ENCODE measurements around the gene RPL15.
A peak's percentile ranks its signal among the peaks of the same experiment; 100 is the strongest.
"Not testable (repeated sequence)": the region's sequence is repeated elsewhere in the genome, so short reads cannot be mapped to it uniquely, and the experiment has no call there.

The RPL15 gene

DNA sequence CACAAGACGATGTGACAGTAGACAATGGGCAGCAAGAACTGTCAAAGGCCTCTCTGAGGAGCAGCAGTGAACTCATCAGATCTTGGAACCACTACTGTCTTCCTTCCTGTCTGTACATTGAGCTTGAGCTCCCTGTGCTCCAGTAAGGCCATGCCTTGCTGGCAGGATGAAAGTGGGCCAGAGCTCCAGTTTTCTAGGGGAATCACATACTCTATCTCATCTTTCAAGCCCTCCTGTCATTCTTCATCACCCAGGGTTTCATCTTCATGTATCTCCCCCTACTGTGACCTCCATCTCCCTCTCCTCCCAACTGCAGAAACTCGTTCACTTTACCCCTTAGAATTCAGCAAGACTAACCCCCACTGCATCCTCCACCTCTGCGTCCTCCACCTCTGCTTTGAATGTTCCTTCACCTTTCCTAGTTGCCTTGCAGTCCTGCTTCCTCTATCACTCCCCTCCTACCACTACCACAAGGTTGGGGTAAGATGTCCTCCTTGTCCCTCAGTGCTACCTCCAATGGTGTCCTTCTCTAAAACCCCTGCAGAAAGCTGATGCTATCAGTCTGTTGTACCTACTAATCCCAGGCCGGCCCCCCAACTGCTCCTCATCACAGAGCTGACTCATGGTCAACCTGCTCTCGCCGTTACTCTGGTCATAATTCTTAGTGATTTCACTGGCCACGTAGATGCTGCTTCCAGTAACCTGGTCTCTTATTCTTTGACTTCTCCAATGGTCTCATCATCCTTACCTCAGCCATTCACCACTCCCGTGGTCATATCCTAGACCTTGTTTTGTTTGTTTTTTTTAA, 22.5 kb upstream of the RPL15 start:
- no peak for DNase-seq

DNA sequence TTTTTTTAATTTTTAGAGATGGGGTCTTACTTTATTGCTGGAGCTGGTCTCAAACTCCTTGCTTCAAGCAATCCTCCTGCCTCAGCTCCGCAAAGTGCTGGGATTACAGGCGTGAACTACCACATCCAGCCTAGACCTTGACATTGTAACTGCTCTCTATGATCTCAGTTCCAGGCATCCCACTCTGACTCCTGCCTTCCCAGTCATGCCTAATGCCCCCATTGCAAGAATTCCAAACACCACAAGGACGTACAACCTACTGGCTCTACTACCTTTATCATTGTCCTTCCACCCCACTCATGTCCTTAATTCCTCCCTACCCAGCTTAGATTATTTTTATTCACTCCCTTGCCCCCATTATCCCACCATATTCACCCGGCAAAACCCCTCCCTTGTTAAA, 21.8 kb upstream of the RPL15 start:
- DNase-seq: no peak

DNA sequence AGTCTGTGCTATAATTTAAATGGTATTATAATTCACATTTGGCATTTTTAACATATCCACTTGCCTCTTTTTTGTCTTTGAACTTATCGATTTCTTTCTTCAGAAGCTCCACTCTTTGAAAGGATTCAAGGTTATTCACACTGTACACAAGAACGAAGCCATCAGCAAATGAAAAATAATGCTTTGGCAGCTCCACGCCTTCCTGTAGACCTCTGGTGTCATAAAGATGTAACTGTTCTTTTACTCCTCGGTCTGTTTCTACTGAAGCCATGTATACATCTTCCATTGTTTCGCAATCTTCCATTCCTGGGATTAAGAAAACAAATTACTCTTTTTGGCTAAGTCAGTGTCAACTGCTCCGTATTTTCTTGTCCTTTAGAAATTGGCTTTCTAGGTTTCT, 16.2 kb upstream of the RPL15 start:
- no peak for DNase-seq

DNA sequence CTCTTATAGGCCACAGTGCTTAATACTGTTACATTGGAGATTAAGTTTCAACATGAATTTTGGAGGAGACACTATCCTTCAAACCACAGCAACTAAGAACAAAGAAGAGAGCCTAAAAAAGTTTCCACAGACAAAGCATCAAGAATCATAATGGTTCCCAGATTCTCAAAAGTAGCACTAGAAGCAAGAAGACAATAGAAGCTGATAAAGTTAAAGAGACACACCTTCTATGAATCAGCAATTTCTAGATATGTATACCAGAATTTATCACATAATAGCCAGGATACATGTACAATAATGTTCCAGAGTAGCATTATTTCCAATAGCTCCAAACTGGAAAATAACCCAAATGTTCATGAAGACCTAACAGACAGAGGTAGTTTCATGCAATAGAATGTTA, 12.4 kb upstream of the RPL15 start:
- no peak for DNase-seq

DNA sequence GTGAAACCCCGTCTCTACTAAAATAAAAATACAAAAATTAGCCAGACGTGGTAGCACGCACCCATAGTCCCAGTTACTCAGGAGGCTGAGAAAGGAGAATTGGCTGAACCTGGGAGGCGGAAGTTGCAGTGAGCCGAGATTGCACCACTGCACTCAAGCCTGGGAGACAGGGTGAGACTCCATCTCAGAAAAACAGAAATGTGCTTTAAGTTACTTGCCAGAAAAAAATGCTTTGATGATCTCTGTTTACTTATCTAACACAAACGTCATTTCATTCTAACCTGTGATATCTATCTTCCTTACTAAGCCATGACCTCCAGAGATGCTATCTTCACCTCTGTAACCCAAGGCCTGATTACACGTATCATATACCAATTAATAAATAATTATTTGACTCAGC, 7.6 kb upstream of the RPL15 start:
- DNase-seq: no peak

DNA sequence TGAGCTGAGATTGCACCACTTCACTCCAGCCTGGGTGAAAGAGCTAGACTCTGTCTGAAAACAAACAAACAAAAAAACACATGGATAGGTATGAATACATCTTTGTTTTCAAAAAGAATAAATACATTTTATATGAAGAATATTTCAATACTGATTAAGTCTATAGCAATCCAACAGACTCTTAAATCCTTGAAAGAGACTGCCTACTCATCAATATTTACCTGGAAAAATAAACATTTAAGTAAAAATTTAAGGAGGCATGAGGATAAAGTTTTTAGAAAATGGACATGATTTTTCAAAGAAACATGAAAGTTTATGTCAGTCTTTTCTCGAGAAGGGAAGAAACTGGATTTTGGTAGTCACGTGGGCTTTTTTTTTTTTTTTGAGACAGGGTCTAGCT, 5.5 kb upstream of the RPL15 start:
- DNase-seq: no peak

DNA sequence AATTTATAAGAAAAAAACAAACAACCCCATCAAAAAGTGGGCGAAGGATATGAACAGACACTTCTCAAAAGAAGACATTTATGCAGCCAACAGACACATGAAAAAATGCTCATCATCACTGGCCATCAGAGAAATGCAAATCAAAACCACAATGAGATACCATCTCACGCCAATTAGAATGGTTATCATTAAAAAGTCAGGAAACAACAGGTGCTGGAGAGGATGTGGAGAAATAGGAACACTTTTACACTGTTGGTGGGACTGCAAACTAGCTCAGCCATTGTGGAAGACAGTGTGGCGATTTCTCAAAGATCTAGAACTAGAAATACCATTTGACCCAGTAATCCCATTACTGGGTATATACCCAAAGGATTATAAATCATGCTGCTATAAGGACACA, 4.6 kb upstream of the RPL15 start:
- not testable (repeated sequence) for DNase-seq

DNA sequence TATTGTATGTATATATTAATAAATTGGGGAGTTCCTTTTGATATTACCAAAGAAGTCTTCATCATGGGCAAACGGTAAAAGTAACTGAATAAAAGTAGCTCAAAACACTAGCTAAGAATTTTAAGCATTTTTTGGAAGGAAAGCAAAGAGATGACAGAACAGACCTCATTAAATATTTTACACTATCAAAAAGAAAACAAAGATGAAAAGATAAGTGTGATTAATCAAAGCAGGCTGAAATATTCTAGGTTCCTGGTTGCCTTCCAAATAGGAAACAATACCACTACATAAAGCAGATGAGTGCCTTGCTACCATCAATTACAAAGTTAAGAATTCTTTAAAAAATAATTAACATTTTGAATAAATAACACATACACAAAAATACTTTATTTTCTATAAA, 3.8 kb upstream of the RPL15 start:
- DNase-seq: no peak

DNA sequence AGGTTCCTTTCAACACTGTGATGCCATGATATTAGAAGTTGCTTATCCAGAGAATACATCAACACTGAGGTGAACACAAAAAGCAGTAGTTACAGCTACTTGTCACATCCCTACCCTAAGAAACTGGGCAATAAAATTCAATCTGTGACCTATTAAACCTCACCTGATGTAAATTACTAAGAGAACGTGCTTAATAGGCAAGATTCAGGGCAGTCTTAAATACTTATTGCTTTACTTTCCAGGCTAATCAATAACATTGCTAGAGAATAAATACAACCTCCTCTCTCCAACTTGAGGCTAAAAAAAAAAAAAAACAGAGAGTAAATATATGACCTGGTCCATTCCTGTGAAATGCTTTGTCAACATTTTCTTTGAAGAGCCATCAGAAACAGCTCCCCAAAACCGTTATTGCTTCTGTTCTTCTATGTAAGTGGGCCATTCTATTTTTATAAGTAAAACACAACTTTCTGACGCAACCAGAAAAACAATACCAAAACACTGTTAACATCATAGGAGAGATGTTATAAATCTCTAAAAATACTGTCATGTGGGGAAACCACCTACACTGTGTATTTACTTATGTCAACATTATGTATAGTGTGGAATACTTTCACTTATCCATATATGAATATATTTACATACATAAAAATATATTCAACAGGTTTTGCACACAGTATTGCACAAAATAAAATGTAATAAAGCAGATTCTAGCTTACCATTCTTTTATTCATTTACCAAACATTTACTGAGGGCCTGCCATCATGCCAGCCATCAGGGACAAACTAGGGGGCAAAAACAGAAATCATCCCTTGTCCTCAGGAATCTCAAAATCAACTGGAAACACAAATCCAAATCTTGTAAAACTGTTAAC, 2.8 kb upstream of the RPL15 start:
- DNase-seq: peak; percentile 40

DNA sequence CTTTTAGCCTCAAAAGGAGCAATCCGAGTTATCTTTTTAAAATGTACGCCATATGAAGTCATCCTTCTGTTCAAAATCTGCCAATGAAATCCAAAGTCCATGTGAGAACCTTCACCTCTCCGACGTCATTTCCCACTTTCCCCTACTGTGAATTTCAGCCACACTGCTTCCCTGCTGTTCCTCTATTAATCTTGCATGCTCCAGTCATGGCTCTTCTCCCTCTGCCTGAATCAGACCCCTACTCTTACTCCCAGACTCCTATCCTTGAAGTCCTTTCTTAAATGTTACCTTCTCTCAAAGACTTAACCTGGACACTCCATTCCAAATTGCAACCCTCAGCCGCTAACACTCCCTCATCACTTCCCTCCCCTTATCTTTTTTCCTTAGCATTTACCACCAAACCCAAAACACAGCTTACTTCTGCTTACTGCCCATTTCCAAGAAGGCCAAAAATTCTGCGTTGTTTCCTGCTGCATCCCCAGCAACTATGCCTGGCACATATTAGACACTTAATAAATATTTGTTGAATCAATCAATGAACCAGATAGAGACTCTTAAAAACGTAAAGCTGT, 1.3 kb upstream of the RPL15 start:
- peak; percentile 28 for DNase-seq

DNA sequence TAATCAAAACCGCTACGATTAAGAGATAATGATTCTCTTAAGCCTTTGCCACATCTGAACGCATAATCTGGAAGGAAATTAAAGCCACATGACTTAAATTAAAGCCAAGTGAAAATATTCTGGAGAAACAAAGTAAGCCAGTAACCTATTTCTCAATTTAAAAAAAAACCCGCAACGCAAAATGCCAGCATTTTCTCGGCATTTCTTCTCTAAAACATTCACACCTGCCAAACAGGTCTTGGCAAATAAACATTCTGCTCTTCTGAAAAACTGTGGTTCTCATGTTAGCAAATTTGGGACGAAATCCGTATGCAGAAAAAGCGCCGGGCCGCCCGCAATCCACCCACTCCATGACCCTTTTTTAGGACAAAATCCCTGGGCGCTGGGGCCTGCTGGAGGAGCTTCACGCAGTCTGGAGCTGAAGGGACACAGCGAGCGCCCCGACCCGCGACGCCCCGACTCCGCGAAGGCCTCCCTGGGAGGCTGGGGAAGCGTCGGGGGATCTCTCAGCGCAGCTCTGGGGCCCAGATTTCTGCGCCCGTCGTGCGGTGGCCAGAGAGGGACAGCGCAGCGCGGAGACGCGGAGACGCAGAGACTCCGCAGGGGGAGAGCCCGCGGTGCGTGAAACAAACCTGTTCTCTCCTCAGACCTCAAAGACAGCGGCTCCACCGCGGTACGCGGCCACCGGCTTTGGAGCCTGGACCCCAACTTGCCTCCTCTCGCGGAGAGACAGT, 613 bp upstream of the RPL15 start:
- DNase-seq: no peak

DNA sequence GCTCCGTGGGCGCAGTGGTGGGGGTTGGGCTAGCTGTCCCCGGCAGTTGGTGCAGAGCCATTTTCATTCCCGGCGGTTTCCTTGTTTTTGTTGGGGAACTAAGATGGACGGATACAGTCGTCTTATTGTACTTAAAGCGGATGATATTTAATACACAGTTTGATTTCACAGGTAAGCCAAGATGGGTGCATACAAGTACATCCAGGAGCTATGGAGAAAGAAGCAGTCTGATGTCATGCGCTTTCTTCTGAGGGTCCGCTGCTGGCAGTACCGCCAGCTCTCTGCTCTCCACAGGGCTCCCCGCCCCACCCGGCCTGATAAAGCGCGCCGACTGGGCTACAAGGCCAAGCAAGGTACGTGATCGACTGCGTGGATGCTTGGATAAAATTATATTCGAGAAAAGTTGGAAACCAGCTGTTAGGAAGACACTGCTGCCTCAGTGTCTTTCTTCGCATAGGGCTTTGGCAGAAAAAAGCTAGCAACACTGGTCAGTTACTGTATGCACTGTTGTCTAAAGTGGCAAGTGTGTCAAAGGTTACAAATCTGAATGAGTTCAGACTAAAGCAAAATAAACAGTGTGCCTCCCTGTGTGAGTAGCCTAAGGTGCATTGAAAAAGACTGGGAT, 859 bp downstream of the RPL15 start:
- DNase-seq: peak; percentile 83

DNA sequence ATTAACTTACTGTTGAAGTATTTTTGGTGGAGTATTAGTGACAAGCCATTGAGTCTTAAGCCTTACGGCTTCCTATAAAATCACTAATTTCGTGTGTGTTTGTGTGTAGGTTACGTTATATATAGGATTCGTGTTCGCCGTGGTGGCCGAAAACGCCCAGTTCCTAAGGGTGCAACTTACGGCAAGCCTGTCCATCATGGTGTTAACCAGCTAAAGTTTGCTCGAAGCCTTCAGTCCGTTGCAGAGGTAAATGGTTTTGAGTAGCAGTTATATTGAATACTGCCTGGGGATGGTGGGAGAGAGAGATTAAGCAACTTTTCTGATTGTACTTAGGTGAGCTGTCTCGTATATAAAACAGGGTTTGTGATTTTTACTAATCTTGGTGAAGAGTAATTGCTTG, 1.4 kb downstream of the RPL15 start:
- not testable (repeated sequence) for DNase-seq

DNA sequence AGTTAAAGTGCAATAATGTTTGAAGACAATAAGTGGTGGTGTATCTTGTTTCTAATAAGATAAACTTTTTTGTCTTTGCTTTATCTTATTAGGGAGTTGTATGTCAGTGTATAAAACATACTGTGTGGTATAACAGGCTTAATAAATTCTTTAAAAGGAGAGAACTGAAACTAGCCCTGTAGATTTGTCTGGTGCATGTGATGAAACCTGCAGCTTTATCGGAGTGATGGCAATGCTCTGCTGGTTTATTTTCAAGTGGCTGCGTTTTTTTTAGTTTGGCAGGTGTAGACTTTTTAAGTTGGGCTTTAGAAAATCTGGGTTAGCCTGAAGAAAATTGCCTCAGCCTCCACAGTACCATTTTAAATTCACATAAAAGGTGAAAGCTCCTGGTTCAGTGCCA, 2.7 kb downstream of the RPL15 start:
- no peak for DNase-seq

DNA sequence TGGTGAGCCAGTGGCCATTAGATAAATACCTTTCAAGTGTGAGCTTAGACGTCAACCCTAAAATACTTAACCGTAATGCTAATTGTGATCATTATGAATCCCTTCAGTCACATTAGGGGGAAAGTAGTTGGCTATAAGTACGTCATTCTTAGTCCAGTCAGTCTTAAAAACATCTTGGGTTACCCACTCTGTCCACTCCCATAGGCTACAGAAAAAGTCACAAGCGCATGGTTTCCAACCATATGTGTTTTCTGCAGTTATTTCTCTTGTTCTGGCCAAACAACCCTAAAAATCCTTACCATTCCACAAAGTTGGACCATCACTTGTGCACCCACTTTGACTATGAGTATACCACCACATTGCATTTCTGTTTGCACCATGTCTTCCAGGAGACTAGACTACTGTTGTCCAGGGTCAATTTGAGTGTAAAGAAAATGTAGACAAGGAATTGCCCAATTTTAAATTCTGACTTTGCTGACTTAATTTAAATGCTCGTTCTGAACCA, 3.3 kb downstream of the RPL15 start:
- no peak for DNase-seq

DNA sequence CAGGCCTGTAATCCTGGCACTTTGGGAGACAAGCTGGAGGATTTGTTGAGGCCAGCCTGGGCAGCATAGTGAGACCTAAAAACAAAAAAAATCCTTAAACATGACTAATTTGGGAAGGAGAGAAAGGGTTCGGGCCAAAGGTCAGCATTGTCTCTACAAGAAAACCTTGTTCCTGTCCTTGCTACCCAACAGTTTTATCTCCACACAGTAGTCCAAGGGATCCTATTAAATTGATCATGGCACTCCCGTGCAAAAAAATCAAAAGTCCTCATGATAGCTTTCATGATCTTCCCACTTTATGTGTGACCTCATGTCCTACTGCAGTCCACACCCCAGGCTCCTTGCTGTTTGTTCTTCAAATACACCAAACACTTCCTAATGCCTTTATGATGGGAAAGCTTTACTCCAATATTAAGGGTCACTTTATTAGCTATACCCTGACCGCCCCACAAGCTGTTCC, 4.2 kb downstream of the RPL15 start:
- no peak for DNase-seq

DNA sequence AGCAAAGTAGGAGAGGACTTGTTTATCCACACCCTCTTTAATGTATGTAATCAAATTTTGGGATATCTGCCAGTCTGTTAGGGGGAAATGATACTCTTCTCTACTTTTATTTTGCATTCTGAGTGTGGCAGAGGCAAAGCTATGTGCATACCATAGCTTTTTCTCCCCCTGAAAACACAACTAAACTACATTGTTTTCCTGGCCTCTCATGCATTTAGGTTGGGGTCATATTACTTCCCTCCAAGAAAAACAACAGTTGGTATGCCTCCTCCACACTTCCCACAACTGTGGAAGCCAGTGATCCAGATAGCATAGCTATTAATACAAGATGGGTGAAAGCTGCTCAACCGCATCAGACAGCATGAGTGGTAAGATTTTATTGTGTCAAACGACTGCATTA, 6.9 kb downstream of the RPL15 start:
- no peak for DNase-seq

DNA sequence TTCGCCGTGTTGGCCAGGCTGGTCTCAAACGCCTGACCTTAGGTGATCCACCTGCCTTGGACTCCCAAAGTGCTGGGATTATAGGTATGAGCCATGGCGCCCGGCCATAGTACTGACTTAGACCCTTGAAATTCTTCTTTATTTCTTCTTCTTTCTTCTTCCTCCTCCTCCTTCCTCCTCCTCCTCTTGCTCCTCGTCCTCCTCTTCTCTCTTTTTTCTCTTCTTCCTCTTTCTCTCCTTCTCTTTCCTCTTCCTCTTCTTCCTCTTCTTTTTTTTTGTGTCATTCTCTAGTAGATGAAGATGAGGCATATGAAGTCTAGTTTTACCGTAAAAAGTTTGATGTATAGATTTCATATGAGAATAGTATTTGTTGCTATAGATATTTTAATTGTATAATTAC, 9.3 kb downstream of the RPL15 start:
- no peak for DNase-seq

DNA sequence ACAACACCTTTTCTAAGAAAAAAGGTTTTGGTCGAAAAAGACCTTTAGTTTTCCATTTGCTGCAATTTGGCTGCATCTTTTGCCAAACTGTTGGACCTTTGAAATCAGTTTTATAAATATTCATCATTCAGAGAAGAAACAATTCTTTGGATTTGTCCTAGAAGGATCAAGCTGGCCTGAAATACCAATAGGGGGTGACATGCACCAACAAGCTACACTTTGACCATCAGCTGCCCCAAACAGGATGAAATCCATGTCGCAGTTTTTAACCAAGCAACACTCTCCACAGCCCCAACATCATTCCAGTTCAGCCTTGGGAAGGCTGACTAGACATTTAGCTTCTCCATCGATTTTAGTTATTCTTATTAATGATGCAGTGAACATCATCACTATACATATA, 9.8 kb downstream of the RPL15 start:
- no peak for DNase-seq

DNA sequence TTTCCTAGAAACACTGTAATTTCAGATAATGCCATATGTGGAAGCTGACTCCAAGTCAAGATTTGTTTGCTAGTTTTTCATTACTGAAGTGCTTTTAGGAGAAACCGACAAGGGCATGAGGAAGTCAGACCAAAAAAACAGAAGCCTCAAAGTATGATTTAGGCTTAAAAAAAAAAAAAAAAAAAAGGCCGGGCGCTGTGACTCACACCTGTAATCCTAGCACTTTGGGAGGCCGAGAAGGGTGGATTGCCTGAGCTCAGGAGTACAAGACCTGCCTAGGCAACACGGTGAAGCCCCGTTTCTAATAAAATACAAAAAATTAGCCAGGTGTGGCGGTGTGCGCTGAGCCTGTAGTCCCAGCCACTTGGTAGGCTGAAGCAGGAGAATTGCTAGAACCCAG, 11.6 kb downstream of the RPL15 start:
- DNase-seq: peak; percentile 41

DNA sequence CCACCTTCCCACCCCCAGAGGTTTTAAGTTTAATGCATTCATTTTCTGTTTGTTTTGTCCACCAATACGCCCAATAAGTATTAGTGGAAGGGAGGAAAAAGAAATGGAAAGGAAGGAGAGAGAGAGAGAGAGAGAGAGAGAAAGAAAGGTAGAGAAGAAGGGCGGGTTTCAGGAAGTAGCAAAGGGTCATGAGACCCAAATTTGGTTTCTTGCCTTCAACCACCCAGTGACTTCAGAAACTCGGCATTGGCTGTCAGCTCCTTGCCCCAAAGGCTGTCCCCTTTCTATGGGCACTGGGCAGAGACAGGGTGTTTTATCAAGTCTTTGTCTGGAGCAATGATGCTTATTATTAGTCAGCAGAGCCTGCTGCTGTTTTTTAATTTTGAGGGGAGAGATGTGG, 14.7 kb downstream of the RPL15 start:
- DNase-seq: no peak

DNA sequence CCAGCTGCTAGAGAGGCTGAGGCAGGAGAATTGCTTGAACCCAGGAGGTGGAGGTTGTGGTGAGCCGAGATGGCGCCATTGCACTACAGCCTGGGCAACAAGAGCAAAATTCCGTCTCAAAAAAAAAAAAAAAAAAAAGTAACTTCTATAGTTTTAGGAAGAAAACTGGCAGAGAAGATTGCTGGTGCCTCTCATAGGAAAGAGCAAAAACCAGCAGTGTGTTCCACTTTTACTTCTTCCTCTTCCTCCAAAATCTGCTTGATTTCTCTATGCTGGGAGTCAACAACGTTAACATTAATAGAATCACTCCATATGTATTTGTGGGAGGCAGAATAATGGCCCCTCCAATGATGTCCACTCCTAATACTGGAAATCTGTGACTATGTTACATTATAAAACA, 15.6 kb downstream of the RPL15 start:
- peak; percentile 22 for DNase-seq

Data from inflammatory macrophage treated with lipopolysaccharide for 4 hours (primary cell).